Measurements from ENCODE around the gene NAV2. TPM values are rescaled to one million over a fixed set of nuclear protein-coding genes. Genes with fewer than 3 reads are reported as not detected.

NAV2 gene
- total and polyA plus RNA-seq, 2 donors from 2014 or later: 5.9 to 37.7 TPM

GRCh38 chr11:19683862-19684491 lies 28.7 kb upstream of the NAV2 start:
- Histone ChIP-seq H3K9me3 (ENCODE audit: control insufficient read depth in 2 of 3, insufficient read depth in 1 of 3, low read length in 3 of 3) (no peaks in the 10 kb centered on the region), H3K9ac (ENCODE audit: low read length in 3 of 3) (no peak overlapping the region), H3K36me3 (ENCODE audit: control insufficient read depth in 2 of 3, insufficient read depth in 3 of 3, low read length in 3 of 3) (no peaks in the 10 kb centered on the region), H3K4me3 (ENCODE audit: low read length in 3 of 3) (no peak overlapping the region), H3K4me1 (ENCODE audit: control insufficient read depth in 2 of 3, insufficient read depth in 2 of 3, low read depth in 1 of 3, low read length in 3 of 3) (peaks cover 0 to 4% (median 0%) of the 10 kb centered on the region in 3 donors), H3K27me3 (ENCODE audit: control insufficient read depth, insufficient read depth, low read length) (no peaks in the 10 kb centered on the region), H3K27ac (ENCODE audit: low read depth in 2 of 2, low read length in 2 of 2) (no peak overlapping the region)
- no peak for TF ChIP-seq CTCF (IDR thresholded peaks at IDR 0.05; ENCODE audit: borderline replicate concordance, extremely low read depth, insufficient read depth)
- intact Hi-C loops (cut with DNase I): no loop called here
- DNase-seq (no peak), FAIRE-seq (no peak)

GRCh38 chr11:19686234-19686633 lies 26.4 kb upstream of the NAV2 start:
- Histone ChIP-seq H3K9ac (ENCODE audit: low read length in 3 of 3) (no peak overlapping the region), H3K27ac (ENCODE audit: low read depth in 2 of 2, low read length in 2 of 2) (no peak overlapping the region), H3K27me3 (ENCODE audit: control insufficient read depth, insufficient read depth, low read length) (no peaks in the 10 kb centered on the region), H3K36me3 (ENCODE audit: control insufficient read depth in 2 of 3, insufficient read depth in 3 of 3, low read length in 3 of 3) (no peaks in the 10 kb centered on the region), H3K9me3 (ENCODE audit: control insufficient read depth in 2 of 3, insufficient read depth in 1 of 3, low read length in 3 of 3) (no peaks in the 10 kb centered on the region), H3K4me1 (ENCODE audit: control insufficient read depth in 2 of 3, insufficient read depth in 2 of 3, low read depth in 1 of 3, low read length in 3 of 3) (peaks cover 0 to 2% (median 0%) of the 10 kb centered on the region in 3 donors), H3K4me3 (ENCODE audit: low read length in 3 of 3) (no peak overlapping the region)
- intact Hi-C loops (cut with DNase I): no loop called here
- FAIRE-seq (no peak), DNase-seq (no peak)
- no peak for TF ChIP-seq CTCF (IDR thresholded peaks at IDR 0.05; ENCODE audit: borderline replicate concordance, extremely low read depth, insufficient read depth)

GRCh38 chr11:19687392-19687791 lies 25.2 kb upstream of the NAV2 start:
- no peaks in the 10 kb centered on the region for H3K9me3 ChIP-seq (ENCODE audit: control insufficient read depth in 2 of 3, insufficient read depth in 1 of 3, low read length in 3 of 3)
- no peaks in the 10 kb centered on the region for H3K27me3 ChIP-seq (ENCODE audit: control insufficient read depth, insufficient read depth, low read length)
- no peak for TF ChIP-seq CTCF (IDR thresholded peaks at IDR 0.05; ENCODE audit: borderline replicate concordance, extremely low read depth, insufficient read depth)
- H3K27ac ChIP-seq (ENCODE audit: low read depth in 2 of 2, low read length in 2 of 2): no peak overlapping the region
- intact Hi-C loops (cut with DNase I): no loop called here
- DNase-seq: no peak
- H3K9ac ChIP-seq (ENCODE audit: low read length in 3 of 3): no peak overlapping the region
- H3K4me1 ChIP-seq (ENCODE audit: control insufficient read depth in 2 of 3, insufficient read depth in 2 of 3, low read depth in 1 of 3, low read length in 3 of 3): peaks cover 0 to 2% (median 0%) of the 10 kb centered on the region in 3 donors
- FAIRE-seq: no peak
- no peaks in the 10 kb centered on the region for H3K36me3 ChIP-seq (ENCODE audit: control insufficient read depth in 2 of 3, insufficient read depth in 3 of 3, low read length in 3 of 3)
- no peak overlapping the region for H3K4me3 ChIP-seq (ENCODE audit: low read length in 3 of 3)

Measured in kidney (tissue), 14 donors.